HuH-7.5 (cell line): Measurements from ENCODE around the gene CD200R1.

Experiments
- DNase-seq: peaks from one replicate; pipeline ENCODE4 v3.0.0; 2011; ENCODE audit warnings: low spot score

Gene CD200R1

DNA sequence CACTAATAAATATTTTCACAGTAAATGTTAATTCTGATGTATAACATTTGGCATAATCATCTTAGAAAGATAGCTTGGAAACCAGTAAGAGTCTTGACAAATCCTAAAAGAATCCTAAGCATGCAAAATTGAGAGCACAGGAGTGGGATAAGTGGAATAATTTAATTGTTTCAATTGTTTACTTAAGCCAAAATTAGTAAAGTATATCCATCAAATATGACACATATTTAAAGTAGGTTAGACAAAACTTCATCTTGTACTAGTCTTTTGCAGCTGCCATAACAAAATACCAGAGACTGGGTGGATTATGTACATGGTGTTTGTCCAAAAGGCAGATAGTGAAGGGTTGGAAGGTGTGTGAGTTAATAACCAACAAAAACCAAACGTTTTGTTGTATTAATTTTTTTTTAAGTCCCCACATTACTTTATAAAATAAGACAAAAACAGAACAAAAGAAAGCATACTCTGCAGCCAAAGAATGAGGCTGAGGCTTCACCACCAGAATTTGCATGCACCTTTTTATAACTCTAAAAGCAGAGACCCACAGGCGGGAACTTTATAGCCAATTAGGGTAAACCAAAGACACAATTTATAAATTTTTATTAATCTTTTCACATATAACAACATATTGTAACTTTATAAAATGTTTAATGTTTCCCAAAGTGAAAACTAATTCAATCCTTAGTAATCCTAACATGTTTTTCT lies 86.4 kb downstream of the CD200R1 start:
- no peak for DNase-seq

DNA sequence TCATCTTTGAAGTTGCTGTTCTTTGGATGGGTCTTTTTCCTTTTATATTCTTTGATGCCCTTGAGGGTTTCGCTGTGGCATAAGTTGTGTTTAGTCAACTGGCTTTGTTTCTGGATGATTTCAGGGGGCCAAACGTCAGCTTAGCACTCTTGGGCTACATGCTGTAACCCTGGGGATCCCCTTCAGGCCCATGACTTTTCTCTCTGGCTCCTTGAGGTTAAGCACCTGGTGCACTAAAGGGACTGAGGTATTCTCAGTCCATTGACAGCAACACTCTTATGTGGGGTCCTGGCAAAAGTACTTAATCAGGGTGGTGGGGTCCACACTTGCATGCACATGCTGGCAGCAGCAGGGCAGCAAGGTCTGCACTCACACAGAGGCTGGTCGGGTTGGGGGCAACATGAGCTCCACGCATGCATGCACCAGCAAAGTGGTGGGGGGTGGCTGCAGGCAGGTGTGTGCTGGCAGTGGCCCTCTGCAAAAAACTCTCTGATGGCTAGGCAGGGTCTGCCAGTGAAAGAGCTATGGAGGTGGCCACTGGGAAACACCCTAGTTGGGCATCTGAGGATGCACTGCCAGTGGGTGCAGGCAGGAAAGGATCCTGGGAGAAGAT lies 90.1 kb downstream of the CD200R1 start:
- DNase-seq = no peak

GRCh38 chr3:112881891-112882290 lies 93.0 kb downstream of the CD200R1 start:
- no peak for DNase-seq

DNA sequence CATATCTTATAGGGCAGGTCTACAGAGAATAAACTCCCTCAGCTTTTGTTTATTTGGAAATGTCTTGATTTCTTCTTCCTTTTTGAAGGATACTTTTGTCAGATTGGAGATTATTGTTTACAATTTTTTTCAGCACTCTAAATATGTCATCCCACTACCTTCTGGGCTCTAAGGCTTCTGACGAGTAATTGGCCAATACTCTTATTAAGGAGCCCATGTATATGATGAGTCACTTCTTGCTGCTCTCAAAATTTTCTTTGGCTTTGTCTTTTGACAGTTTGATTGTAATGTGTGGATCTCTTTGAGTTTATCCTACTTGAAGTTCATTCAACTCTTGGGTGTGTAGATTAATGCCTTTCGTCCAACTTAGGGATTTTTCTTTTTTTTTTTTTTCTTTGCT lies 99.3 kb downstream of the CD200R1 start:
- DNase-seq = no peak

DNA sequence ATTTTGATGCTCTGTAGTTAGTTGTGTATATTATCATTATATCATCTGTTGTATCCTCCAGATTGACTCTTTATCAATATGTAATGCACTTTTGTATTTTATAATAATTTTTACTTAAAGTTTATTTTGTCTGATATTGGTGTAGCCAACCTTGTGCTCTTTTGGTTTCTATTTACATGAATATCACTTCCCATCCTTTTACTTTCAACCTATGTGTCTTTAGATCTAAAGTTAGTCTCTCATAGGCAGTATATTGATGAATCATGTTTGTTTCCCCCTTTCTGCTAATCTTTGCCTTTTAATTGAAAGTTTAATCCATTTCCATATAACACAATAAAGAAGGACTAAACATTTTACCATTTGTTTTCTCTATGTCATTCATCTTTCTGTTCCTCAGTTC lies 100.2 kb downstream of the CD200R1 start:
- DNase-seq = no peak

DNA sequence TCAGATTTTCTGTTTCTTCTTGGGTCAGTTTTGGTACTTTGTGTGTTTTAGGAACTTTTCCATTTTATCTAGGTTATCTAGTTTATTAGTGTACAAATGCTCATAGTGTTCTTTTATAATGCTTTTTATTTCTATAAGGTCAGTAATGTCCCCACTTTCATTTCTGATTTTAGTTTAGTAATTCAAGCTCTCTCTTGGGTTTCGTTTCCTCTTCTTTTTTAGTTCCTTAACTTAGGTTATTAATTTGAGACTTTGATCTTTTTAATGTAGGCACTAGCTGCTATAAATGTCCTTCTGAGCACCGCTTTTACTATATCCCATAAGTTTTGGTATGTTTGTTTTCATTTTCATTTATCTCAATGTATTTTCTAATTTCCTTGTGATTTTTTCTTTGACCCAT lies 101.3 kb downstream of the CD200R1 start:
- DNase-seq = no peak

DNA sequence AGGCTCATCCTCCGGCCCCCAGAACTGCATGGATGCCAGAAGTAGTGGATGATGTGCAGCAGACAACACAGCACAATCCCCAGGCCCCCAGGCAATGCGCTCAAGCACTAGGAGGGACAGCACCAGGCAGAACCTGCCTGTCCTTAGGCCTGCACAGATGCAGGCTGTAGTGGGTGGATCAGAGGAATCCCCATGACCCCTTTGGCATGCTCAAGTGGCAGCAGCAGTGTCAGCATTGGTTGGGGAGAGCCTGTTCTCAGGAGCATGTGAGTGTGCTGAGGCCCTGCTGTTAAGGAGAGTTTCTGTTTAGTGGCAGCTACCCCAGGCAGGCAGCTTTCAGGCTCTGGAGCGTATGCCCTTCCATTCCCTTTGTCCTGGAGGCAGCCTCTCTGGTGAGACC lies 103.2 kb downstream of the CD200R1 start:
- no peak for DNase-seq
